HG03521 (cell line): Measurements from ENCODE around the gene ZNF142.

Source experiments
- ATAC-seq: cut with Tn5 transposase; IDR thresholded peaks from one replicate; pipeline ENCODE4 v1.9.1; 2021; ENCODE audit warnings: mild to moderate bottlenecking, moderate library complexity; ENCODE audit not compliant: unreplicated experiment

Gene ZNF142

GRCh38 chr2:218648088-218648786, 11.2 kb downstream of the ZNF142 start:
- ATAC-seq: no peak

DNA sequence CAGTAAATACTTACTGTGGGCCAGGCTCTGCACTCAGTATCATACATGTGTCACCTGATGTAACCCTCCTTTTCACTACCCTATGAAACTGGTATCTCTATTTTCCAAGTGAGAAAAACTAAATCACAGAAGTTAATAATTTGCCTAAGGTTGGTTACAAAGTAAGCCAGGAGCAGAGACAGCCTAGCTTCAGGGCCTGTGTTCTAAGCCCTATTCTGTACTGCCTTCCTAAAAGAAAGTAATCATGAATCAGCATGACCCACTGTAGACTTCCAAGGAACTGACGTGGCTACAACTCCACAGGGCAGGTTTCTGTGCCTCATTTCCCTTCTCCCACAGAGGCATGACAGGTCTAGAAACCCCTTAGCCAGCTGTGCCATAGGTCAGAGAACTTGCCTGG, 14.3 kb downstream of the ZNF142 start:
- ATAC-seq: no peak

DNA sequence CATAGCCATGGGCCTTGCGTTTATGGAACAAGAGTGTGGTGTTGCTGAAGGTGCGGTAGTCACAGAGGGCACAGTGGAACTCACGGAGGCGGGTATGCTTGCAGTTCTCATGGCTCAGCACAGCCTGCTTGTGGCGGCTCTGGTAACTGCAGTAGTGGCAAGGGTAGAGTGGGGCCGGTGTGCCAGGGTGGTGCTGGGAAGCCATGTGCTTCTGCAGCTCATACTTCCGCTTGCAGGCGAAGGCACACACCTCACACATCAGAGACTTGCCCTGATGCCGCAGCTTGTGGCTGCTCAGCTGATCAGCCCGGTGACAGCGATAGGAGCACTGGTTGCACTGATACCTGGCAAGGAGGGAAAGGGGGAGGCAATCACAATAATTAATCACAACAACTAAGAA, 14.7 kb downstream of the ZNF142 start:
- no peak for ATAC-seq

DNA sequence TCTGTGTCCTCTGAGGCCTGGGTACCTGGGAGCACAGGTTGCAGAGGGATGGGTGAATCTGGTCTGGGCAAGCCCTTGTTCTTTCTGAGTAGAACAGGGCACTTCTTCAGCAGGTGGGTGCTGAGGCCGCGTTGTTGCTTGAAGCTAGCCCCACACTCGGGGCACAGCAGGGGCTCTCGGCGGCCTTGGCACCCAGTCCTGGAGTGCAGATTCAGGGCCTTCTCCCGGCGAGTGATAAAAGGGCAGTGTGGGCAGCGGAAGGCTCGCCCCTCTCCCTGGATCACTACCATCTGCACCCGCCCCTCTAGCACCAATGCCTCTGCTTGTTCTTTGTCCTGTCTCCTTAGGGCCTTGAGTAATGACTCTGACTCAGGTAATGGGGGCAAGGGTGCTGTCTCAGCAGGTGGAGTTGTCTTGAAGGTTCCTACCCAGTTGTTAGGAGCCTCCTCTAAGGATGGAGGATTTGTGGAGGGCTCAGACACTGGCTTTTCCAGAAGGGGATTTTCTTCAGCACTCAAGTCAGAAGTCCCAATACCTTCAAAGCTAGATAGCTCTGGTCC, 15.6 kb downstream of the ZNF142 start:
- no peak for ATAC-seq

DNA sequence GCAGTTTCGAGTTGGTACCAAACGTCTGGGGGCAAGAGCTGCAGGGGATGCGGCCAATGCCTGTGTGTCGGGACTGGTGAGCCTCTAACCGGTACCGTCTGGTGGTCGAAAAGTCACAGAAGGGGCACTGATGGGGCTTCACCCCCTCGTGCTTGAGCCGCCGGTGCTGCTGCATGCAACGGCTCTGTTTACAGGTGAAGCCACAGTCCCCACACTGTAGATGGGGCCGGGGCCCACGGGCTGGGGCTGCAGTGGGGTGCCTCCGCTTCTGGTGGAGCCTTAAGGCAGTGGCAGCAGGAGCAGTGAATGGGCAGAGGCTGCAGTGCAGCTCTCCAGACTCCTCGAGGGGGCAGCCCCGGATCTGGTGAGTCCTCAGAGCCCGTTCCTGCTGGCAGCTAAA, 16.6 kb downstream of the ZNF142 start:
- ATAC-seq: no peak

DNA sequence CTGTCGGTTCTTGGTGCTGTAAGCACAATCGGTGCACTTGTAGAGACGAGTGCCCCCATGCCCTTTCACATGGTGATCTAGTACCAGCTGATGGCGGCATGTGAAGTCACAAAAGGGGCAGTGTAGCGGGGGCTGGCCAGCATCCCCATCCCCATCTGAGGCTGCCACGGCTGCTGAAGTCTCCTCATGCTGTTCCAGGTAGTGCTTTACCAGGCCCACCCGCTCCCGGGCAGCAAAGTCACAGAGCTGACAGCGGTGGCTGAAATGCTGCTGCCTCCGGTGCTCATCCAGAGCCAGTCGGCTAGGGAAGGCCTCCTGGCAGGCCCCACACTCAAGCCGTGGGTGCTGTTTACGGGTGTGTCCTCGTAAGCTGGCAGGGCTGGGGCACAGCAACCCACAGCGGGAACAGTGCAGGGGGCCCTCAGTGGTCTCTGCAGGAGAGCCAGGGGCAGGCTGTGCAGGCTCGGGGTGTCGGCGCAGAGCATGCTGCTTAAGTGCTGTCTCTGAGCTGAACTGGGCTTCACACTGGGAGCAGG, 17.2 kb downstream of the ZNF142 start:
- ATAC-seq: no peak

- no peak for ATAC-seq
These were observed 21.1 kb downstream of the ZNF142 start for GRCh38 chr2:218638372-218638771.

DNA sequence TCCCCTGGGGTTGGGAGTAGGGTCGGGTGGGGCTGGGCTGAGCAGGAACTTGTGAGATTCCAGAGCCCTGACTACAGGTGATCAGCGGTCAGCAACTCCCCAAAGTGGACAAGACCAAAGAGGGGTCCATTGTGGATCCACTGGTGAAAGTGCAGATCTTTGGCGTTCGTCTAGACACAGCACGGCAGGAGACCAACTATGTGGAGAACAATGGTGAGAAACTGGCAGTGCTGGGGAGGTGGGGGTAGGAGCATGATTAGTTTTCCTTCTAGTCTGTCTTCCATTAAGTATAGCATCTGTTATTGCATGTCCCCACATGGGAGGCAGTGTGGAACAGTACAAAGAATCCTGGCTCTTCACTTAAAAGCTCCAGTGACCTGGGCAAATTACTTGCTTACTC, 23.7 kb downstream of the ZNF142 start:
- ATAC-seq: no peak

DNA sequence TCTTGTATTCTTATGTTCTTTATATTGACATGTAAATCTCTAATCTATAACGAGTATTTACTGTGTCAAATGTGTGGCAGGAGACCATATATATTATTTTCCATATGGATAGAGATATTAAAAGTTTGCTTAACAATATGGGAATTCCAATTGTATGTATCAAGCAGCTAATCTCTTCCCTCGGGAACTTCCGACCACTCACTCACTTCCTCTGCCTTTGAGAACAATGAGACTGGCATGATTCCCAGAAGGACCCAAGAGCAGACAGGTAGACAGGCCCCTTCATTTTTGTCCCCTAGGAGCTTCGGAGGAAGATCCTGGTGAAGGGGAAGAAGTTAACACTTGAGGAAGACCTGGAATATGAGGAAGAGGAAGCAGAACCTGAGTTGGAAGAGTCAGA, 27.6 kb downstream of the ZNF142 start:
- ATAC-seq: no peak

DNA sequence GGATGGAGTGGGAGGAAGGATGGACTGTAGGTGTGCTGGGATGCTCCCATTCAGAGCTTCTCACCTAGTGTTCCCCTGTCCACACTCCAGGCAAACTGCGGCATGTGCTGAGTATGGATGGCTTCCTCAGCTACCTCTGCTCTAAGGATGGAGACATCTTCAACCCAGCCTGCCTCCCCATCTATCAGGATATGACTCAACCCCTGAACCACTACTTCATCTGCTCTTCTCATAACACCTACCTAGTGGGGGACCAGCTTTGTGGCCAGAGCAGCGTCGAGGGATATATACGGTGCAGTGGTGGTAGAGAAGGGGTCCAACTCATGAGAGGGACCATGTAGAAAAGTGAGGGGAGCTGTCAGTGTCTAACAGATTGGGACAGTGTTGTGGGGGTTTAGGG, 31.5 kb downstream of the ZNF142 start:
- ATAC-seq: no peak

DNA sequence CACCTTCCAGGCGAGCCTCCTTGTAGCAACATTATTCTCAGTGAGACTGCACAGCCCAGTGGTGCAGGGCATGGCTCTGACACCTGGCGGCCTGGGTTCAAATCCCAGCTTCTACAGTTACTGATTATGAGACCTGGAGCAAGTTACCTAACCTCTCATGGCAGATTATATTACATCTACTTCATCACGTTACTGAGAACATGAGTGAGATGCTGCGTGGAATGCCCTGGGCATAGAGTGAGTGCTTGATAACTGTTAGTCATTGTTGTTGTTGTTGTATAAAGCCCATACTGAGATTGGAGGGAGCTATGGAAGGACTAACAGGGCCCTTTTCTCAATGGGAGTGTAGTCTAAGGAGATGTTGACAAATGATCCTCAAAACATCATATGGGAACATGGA, 33.1 kb downstream of the ZNF142 start:
- no peak for ATAC-seq

DNA sequence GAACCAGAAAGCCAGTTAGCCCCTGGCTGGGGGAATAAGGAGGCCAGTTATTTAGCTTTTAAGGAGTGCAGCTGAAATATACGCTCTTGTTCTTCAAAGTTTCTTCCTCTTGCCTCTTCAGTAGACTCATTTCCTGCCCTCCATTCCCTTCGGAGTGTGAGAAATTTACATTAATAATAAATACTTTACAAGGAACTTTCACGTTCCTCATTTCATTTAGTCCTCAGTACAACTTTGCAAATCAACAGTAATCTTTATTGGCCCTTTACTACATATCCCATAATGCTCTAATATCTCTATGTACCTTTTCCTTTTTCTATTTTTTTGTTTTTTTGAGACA, 36.1 kb downstream of the ZNF142 start:
- ATAC-seq: no peak

DNA sequence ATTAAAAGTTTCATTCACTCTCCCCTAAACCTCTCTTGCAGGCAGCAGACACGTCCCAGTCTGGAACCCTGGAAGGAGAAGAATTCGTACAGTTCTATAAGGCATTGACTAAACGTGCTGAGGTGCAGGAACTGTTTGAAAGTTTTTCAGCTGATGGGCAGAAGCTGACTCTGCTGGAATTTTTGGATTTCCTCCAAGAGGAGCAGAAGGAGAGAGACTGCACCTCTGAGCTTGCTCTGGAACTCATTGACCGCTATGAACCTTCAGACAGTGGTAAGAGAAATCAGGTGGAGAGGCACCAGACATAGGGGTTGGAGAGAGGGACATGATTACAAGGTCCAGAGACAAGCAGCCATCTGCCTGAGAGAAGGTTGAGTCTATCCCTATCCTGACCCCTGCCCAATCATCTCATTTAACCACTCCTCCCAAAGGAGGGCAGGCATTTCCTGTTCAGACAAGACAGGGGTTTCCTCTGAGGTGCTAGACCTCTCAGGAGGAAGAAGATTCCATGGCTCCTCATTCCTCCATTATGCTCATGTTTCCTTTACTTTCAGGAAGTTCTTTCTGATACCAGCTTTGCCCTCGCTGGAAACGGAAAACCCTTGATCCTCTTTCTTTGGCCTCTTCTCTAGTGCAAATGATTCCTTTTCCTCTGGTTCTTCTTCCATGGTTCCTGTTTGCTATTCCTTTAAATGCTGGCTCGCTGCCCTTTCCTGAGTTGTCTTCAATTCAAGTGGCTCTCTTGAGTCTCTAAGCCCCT, 36.6 kb downstream of the ZNF142 start:
- no peak for ATAC-seq

GRCh38 chr2:218621007-218621406, 38.4 kb downstream of the ZNF142 start:
- no peak for ATAC-seq

DNA sequence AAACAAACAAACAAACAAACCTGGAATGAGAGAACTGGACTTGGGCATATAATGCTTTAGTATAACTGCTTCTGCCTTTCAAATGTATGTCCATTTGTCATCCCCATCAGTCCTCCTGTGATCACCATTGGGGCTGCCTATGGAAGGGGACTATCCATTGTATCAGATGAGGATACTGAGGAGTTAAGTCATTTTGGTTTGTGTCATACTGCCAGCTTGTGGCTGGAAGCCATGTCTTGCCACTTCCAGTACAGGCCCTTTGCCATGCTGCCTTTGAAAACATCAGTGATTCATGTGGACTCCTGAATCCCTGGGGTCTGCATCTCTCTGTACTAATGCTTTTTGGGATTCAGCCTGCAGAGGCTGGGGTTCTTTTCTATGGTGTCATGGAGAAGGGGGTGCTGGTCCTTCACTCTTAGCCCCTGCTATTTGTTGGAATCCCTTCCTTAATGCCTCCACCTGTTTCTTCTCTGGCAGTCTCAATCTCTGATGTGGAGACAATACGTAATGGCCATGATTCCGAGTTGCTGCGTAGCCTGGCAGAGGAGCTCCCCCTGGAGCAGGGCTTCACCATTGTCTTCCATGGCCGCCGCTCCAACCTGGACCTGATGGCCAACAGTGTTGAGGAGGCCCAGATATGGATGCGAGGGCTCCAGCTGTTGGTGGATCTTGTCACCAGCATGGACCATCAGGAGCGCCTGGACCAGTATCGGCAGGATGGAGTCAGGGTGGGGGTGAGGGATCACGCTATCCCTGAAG, 41.1 kb downstream of the ZNF142 start:
- no peak for ATAC-seq

DNA sequence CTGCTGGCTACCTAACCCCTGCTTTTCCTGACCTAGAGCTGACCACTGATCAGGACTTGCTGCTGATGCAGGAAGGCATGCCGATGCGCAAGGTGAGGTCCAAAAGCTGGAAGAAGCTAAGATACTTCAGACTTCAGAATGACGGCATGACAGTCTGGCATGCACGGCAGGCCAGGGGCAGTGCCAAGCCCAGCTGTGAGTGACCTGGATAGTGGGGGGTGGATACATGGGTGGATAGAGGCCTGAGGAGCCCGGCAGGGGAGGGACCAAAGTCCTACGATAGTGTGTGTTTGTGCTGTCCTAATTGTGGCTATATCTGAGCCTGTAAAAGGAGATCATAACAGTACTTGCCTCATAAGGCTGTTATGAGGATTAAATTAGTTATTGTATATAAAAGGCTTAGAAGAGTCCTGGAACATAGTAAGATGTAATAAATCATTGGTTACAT, 43.5 kb downstream of the ZNF142 start:
- no peak for ATAC-seq

DNA sequence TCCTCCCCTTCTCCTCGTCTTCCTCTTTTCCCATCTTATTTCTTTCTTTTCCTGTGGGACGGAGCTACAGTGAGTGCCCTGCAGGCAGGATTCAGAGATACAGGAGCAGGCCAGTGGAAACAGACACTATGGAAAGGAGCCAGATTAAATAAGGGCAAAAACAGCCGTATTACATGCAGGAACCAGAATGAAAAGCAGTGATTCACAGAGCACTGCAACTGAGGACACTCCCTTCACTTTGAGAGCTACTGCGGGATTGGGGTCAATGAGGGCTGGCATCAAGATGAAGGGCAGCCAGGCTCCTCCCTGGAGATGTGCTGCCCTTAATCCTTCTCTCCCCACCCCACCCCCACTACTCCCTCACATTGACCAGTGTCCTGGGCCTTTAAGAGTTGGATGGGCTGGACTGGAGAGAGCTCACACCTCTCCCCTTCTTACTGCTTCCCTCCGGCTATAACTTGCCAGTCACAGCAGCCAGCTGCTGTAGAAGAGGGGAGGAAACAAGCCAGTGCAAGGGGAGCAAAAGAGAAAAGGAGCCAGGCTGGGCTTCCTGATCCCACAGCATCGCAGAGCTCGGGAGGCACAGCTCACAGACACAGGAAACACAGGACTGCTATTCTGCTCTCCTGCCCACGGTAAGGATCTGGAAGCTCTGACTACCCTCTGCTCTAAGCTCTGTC, 51.8 kb downstream of the ZNF142 start, which contains the start of gene PLCD4:
TSS of gene PLCD4 (plus strand) at position 464 of the 680 bp plus-strand sequence. CDS start 7,841 bp downstream, outside the sequence.
- ATAC-seq: no peak

- no peak for ATAC-seq
These were observed 54.0 kb downstream of the ZNF142 start for GRCh38 chr2:218605432-218605831.
